GM03348 (cell line): Measurements from ENCODE around the gene CTNNA1.

Experiments
- DNase-seq: peaks from one replicate; pipeline ENCODE4 v3.0.0; 2012; ENCODE audit warnings: low spot score

The CTNNA1 gene

GRCh38 chr5:138949223-138949574, 196.0 kb downstream of the CTNNA1 start:
- no peak for DNase-seq

GRCh38 chr5:138949988-138950387, 196.8 kb downstream of the CTNNA1 start:
- no peak for DNase-seq

- no peak for DNase-seq
These were observed 197.3 kb downstream of the CTNNA1 start for GRCh38 chr5:138950421-138951031.

- no peak for DNase-seq
These were observed 198.1 kb downstream of the CTNNA1 start for GRCh38 chr5:138951091-138951985.

GRCh38 chr5:138951986-138952735, 198.9 kb downstream of the CTNNA1 start:
- DNase-seq: no peak

GRCh38 chr5:138952962-138953361, 199.7 kb downstream of the CTNNA1 start:
- no peak for DNase-seq

- DNase-seq: peak; percentile 90
These were observed 200.4 kb downstream of the CTNNA1 start for GRCh38 chr5:138953387-138954256.

- no peak for DNase-seq
These were observed 201.2 kb downstream of the CTNNA1 start for GRCh38 chr5:138954257-138955012.

GRCh38 chr5:138955013-138955660, 201.9 kb downstream of the CTNNA1 start:
- no peak for DNase-seq

GRCh38 chr5:138955671-138956295, 202.6 kb downstream of the CTNNA1 start:
- no peak for DNase-seq

- no peak for DNase-seq
These were observed 203.6 kb downstream of the CTNNA1 start for GRCh38 chr5:138956801-138957200.

GRCh38 chr5:138960145-138960692, 207.0 kb downstream of the CTNNA1 start:
- DNase-seq: no peak

GRCh38 chr5:138961221-138961620, 208.0 kb downstream of the CTNNA1 start:
- DNase-seq: no peak

GRCh38 chr5:138961729-138962128, 208.5 kb downstream of the CTNNA1 start:
- DNase-seq: no peak

GRCh38 chr5:138962614-138963370, 209.6 kb downstream of the CTNNA1 start:
- no peak for DNase-seq

GRCh38 chr5:138963763-138964371, 210.6 kb downstream of the CTNNA1 start:
- DNase-seq: no peak

- no peak for DNase-seq
These were observed 211.5 kb downstream of the CTNNA1 start for GRCh38 chr5:138964647-138965201.

- DNase-seq: no peak
These were observed 212.4 kb downstream of the CTNNA1 start for GRCh38 chr5:138965626-138966025.
